T-helper 2 cell (primary cell): ENCODE data around the gene ROPN1L.

Source experiments
- DNase-seq, 5 experiments: peaks; one replicate each; pipeline versions ENCODE4 v3.0.0 to v3.0.0-alpha.2; 2012 to 2022

The ROPN1L gene

DNA sequence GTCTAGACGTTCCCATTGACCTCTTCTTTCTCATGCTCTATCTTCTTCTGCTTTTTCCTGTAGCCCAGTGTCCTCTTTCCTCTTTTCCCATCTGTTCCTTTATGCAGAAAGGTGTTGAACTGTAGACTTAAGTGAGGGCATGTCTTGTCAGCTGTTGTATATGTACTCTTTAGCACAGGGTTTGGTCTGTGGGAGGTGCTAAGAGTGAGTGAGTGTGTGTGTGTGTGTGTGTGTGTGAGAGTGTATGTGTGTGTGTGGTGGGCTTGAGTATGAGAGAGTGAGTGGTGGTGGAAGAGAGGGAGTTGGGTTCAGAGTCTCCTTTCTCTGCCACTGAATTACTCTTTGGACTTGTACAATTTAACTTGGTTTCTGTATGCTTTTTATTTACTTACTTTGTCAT lies 10.3 kb upstream of the ROPN1L start:
- no peak for DNase-seq

DNA sequence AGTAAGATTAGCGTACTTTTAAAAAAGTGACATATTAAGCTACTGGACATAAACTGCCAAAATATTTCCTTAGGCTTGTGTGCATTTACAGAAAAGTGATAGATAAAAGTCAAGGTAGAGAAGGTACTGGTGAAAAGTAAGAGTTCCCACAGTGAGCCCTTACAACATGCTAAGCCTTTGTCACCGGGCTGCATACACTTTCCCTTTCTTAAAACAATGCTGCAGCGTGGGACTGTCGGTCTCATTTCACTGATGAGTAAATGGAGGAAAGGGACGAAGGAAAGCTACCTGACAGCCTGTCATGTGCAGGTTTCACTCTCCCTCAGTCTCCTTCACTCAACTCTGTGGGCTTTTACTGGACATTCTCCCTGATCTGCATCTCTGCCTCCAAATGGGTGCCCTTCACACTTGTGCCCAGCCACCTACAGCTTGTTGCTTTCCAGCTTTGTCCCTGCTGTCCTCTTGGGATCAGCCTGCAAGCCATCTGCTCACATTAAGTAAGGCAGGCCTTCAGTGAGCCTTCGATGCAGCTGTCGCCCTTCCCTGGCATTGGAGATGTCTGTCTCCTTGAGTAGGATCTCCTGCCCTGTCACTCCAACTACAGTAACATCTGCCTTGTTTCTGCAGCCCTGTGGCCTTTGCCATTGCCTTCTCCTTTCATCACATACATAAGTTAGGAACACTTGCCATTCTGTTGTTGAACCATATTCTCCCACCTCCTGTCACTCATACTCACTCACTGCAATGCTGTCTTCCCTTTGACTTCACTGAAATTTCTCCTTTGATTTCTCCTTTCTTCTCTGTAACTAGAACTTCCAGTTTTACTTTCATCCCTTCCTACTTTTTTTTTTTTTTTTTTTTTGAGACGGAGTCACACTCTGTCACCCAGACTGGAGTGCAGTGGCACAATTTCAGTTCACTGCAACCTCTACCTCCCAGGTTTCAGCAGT lies 9.3 kb upstream of the ROPN1L start:
- no peak for DNase-seq

DNA sequence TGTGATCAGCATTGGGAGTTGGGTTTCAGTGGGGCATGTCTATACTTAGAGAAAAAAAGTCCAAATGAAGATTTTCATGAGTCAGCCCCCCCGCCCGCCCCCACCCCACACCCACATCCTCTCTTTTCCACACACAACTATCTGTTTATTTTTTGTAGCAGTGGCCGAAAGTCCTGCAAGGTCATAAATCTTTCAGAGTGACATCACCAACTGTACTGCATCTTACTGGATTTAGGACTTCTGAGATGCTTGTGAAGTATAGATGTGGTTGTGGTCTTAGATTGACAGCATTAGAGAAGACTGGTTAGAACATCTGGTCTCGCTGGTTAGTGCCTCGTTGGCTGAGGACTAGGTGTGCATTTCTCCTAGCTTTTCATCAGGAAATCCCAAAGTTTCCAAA lies 7.3 kb upstream of the ROPN1L start:
- no peak for DNase-seq

DNA sequence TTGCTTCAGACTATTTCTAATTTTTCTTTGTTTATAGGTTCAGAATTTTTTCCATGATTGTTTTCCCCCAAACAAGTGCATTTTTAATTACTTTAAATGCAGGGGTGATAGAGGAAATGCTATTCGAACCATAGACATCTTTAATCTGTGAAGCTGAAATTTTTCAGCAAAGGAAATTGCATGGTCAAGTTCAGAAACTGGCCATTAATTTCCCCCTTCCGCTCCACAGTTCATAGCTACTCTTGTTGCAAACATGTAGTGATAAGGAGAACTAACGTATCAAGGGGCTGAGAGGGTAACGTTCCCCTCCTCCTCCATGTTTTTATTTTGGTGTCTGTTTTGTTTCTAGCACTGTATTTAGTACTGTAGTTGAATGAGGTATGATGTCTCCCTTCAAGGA lies 3.4 kb upstream of the ROPN1L start:
- no peak for DNase-seq

DNA sequence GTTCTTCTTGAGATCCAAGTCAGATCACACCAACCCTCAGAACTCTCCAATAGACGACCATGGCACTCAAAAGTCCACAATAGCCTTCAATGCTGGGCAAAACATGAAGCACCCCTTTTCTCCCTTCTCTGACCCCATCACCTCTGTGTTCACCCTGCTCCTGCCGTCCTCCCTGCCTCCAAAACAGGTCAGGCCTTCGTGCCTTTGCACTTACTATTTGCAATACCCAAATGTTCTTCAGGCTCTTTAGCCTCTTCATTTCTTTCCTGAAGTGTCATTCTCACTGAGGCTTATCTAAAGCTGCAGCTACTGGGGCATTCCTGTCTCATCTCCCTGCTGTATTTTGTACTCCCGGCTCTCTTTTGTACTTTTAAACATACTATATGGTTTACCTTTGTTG lies 2.0 kb upstream of the ROPN1L start:
- no peak for DNase-seq

DNA sequence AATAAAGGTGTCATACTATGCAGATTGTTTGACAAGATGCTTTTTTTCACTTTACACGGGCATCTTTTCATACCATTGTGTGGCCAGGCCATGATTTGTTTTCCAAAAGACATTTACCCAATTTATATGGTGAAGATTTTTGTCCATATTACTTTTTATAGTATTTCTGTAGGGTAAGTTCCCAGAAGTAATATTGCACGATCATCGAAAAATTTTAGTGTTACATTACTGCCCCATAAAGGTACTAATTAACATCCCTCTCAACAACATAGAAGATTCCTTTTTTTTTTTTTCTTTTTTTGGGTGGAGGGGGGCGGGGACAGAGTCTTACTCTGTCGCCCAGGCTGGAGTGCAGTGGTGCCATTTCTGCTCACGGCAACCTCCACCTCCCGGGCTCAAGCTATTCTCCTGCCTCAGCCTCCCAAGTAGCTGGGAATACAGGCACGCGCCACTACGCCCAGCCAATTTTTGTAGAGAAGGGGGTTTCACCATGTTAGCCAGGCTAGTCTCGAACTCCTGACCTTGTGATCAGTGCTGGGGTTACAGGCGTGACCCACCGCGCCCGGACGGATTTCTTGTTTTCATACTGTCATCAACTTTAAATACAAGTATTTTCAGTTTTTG lies 1.2 kb upstream of the ROPN1L start:
- no peak for DNase-seq

DNA sequence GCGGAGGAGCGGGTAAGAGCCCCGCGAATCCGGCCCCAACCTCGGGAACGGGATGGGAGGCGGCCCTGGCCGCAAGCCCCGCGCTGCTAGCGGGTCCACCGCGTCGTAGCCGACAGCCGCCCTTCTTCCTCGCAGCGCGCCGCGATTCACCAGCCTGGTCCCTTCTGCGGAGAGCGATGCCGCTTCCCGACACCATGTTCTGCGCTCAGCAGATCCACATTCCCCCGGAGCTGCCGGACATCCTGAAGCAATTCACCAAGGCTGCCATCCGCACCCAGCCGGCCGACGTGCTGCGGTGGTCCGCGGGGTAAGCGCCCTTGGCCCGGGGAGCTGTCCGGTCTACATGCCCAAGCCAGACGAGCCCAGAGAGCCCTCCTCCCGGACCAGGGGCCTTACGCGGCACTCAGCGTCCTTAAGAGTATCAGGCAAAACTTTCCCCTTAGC lies 335 bp downstream of the ROPN1L start:
- DNase-seq, result no peak

DNA sequence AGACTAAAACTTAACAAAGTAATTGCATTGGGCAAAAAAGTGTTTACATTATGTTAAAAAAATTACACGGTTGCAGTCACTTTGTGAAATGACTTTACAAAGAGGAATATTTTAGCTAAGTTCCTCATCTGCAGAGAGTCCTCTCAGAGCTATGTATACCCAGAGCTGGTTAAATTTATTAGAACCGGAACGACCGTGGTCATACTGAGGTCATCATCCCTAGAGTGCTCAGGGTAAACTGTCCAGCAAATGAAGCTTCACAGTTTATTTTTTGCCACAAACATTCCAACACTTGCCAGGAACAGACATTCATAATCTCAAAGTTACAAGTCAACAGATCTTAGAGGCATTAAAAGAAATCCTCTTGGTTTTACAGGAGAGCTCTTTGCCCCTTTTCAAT lies 897 bp downstream of the ROPN1L start:
- no peak for DNase-seq

DNA sequence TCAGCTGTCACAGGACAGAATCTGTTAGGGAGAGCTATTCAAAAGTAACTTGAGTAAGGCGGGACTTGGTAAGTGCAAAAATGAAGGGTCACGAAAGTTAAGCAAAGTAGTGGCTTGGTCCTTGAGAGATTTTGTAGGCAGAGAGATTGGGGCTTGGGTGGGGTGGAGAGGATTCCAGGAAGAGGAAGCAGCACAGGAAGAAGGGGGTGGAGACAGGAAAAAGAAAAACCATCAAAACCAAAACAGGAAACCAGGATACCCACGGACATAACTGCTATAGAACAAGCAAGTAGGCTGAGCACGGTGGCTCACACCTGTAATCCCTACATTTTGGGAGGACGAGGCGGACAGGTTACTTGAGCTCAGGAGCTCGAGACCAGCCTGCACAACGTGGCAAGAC lies 3.7 kb downstream of the ROPN1L start:
- DNase-seq, result peak in 2 of 5 experiments; percentile 42 to 76

DNA sequence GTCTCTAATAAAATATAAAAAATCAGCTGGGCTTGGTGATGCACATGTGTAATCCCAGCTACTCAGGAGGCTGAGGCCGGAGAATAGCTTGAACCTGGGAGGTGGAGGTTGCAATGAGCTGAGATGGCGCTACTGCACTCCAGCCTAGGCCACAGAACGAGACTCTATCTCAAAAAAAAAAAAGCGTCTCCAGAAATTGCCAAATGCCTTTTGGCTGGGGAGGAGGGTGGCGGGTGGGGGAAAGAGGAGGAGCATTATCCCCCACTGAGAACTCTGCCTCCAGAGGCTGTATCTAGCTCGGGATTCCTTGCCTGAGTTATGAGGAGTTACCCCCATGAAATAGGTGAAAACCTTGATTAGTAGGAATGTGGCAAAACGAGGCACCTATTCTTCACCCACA lies 4.8 kb downstream of the ROPN1L start:
- no peak for DNase-seq

DNA sequence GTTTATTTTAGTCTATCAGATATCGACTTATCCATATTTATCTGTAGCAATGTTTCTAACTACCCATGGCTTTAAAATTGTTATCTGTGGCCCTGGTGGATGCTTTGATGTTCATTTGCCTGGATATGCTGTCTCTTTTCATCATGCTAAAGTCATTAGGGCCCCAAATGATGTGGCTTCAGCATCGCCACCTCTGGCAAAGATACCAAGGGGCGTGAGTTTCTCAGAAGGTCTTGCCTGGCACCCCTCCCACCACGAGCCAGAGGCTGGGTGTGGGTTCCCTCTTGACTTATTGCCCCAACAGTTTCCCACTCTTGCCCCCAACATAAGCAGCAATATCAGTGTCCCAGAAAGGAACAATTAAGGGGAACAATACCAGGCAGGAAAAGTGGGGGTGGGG lies 5.4 kb downstream of the ROPN1L start:
- DNase-seq, result peak in 1 of 5 experiments; percentile 32

DNA sequence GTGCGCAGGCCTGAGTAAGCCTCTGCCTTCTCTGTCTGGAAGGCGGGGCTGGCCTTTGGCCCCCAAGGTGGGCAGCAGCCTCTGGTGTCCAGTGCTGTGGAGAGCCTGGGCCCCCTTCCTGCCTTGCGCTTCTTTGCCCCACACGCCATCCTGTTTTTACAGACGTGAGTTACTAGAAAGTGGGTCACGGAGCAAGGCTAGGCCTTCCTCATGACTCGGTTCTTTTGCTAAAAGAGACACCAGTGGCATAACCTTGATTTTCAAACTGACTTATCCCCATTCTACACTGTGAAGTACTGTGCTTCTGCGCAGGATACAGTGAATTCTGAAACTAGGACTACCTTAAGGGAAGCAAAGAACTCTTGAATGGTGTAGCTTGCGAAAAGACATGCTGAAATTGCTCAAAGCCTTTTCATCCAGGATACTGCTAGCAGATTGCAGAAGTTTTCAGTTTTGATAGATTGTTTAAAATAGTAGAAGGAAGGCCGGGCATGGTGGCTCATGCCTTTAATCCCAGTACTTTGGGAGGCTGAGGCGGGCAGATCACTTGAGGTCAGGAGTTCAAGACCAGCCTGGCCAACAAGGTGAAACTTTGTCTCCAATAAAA lies 7.2 kb downstream of the ROPN1L start:
- no peak for DNase-seq

DNA sequence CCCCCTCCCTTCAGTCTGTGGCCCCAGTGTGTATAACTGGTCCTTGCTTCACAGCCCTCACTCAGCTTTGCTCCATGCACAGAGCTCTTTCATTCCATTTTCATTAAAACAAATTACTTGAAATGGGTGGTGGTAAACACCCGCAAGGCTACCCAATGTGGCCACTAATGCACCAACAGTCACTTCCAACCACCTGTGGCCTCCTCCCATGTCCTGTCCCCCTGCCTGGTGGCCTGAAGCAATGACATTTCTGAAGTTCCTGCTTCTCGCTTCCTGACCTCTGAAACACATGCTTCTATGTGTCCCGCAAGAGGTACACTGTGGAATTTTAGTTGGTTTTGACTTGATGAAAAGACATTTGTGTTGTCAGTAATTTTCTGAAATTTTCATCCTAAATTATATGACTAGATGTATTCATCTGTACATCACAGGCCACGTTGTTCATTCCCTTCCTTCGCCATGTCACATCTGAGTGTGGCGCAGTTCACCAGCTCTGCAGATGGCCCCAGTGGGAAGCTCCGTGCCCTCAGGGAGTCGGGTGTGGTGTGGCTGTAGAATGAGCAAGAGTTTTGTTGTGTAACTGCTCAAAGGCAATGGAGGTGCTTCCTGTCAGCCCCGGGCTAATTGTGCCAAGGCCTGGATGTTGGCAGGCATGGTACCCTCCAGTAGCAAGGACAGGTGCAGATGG lies 9.6 kb downstream of the ROPN1L start:
- no peak for DNase-seq

DNA sequence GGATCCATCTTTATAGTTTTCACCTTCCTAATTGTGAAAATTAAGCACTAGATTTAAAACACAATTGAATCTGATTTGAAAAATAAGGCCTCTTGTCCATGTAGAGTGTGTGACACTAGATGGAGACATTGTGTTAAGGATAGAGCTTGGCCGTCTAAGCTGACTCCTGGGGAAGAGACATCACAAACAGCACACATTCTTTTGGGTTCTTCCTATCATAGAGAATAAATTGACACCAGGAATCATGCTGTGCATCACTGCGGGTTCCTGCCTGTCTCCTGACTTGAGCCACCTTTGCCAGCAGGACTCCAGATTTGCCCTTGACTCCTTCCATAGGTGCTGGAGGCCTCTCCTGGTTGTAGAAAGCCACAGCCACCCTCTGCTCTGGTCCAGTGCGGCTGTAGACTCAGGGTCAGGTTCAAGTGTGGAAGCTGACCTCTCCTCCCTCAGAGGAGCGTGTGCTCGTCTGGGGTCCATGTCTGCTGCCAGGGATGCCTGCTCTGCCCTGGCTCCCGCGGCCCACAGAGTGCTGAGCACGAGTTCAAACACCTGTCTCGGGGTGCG lies 11.2 kb downstream of the ROPN1L start:
- peak in 2 of 5 experiments; percentile 17 to 76 for DNase-seq

DNA sequence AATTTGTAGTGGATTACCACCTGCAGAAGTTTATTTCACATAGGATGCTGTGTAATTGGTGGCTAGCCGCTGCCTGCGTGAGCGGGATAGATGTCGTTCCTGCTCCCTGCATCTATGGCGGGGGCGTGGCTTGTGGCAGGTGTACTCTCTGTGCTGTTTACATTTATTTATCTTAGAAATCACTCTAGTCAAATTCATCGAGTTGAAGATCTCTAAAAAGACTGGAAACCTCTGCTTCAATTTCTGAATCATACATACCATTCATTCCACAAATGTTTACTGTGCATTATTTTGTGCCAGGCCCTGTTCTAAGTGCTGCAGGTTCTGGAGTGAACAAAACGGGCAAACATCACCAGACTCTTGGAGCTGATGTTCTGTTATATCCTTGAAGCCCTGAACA lies 11.9 kb downstream of the ROPN1L start:
- DNase-seq, result no peak

DNA sequence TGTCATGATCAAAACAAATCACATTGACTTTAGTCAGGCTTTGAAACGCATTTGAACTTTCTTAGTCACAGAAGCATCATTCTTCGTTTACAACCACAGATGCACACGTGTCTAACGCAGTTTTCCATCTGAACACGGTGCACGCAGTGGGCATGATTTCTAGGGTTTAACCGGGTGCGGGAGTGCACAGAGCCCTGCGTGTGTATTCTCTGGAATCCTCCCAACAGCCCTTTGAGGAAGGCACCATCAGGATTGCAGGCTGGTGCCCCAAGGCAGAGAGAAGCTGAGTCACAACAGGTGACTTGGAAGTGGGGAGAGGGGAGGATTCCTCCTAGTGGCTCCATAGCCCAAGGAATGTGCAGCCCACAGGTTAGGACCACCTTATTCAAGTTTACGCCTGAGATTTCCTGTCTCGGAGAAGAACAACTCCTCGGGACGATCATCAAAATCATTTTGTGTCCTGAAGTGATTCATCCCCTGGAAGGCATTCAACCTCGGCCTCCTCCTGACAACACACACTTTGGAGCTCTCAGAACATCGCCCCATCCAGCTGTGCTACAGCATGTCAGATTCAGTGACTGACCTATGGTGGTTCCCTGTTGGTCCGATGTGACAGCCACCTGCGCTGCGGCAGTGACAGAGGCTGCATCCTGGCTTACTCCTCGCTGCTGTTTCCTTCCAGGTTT lies 13.1 kb downstream of the ROPN1L start:
- no peak for DNase-seq

DNA sequence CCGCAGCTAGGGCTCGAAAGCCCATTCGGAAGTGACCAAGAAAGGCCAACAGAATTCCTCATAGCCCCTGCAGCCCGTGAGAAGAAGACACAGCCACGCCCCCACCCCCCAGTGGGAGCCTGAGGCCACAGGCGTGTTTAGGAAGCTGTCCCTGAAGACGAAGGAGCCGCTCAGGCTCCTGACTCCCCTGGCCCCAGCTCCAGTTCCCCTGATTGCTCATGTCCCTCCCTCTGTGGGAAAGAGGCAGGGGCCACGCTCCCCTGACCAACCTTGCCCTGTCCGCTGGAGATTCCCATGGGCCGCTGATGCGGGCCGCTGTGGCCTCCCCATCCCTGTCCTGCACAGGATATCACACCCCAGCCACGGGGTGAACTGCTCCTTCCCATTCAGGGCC lies 13.6 kb downstream of the ROPN1L start:
- no peak for DNase-seq

DNA sequence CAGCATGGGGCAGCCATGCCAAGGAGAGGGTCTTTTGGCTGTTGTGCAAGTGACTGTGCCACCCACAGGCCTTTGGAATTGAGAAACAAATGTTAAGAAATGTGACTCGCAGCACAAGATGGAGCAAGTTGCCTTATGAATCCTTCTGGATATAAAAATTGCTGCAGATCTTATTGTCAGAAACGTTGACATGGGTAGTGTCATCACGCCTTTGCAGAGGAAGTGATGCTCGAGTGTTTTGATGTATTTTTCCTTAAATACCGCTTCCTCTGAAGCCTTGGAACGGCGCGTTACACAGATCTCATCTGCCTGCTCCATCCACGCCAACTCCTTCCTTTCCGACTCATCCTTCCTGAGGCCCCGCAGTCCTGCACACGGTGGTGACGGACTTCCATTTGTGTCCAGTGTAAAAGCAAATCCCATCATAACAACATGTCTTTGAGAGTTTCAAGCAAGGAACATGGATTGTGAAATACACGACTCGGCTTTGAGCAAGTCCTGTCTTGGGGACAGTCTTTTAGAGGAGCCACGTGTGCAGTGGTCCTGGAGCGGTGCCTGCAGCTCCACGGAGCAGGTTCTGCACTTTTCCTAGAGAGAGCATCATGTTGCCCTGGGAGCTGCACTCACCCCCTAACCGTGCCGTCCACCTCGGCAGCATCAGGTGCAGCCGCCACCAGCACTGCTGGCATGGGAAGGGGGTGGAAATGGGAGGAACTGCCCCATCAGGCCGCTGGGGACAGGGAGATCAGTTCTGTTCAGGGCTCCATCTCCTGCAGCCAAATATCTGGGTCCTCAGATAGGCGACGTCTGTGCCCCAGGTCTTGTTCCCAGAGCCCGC lies 15.1 kb downstream of the ROPN1L start:
- no peak for DNase-seq

DNA sequence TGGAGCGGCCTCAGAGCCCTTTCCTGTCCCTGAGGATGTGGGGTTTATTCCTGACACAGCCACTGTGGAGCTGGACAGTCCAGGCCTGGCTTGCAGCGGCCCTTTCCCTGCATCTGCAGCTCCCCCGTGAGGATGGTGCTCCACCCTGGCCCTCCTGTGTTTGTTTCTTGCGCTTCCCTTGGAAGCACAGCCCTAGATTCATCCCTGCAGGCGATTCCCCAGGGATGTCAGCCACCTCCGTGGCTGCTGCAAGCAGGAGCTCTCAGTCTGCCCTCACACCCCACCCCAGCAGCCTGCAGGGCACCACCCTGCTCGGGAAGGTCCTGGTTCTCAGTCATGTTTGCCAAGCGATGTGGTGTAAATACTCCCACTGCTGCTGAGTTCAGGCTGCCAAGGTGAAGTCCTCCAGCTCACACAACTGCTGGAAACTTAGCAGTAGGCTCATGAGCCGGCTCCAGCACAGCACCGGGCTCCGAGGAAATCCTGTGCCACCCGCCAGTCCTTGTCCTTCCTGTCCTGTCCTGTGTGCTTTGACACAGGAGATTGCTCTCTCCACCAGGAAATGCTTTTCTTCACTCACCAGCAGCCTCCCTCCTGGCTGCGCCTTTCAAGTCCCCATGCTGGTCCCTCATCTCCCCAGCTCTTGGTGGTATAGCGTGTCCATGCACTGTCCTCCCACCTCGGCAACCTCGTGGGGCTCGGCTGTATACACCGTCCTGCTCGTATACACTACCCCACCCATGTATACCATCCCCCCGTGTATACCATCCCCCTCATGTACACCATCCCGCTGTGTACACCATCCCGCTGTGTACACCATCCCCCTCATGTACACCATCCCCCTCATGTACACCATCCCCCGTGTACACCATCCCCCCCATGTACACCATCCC lies 16.2 kb downstream of the ROPN1L start:
- DNase-seq, result no peak
